K562 (cell line): ENCODE measurements around the gene TIMM9. TPM values are rescaled to one million over a fixed set of nuclear protein-coding genes. Genes with fewer than 3 reads are reported as not detected.

ENCODE experiments used
- CHD4 ChIP-seq: fragments of 200-600 bp; sonication (generic); IDR thresholded peaks from 3 replicates; pipeline ENCODE4 v1.6.1; 2012; ENCODE audit warnings: low read depth, mild to moderate bottlenecking, mixed read lengths, low read length, inconsistent platforms; ENCODE audit not compliant: insufficient read depth, insufficient replicate concordance, poor library complexity, severe bottlenecking
- MED1 ChIP-seq: sonication (generic); formaldehyde crosslinking; IDR thresholded peaks from 2 replicates; pipeline ENCODE4 v1.8.1; 2023; ENCODE audit warnings: missing genetic modification reagents, borderline replicate concordance
- NFRKB ChIP-seq: fragments of 450-650 bp; IDR thresholded peaks from 2 replicates; pipeline ENCODE4 v1.6.1; 2016; ENCODE audit warnings: low read depth
- POLR2H ChIP-seq: IDR thresholded peaks from 2 replicates; pipeline ENCODE4 v1.6.1; 2016; ENCODE audit warnings: missing genetic modification characterization, low read depth, mild to moderate bottlenecking, control low read depth, missing compliant biosample characterization, moderate library complexity
- SETDB1 ChIP-seq: IDR thresholded peaks from one replicate; pipeline ENCODE4 v1.6.1; 2012; ENCODE audit warnings: low read length, control low read depth, inconsistent platforms
- ZC3H4 ChIP-seq: sonication (generic); formaldehyde crosslinking; IDR thresholded peaks from 2 replicates; pipeline ENCODE4 v1.9.0; 2021; ENCODE audit warnings: missing genetic modification reagents, borderline replicate concordance
- polyA plus RNA-seq, 8 experiments: library from polyadenylated mRNA; depleted of rRNA in 4 of 8; stranded (reverse) in 5 of 8; unstranded in 3 of 8; fragments of >200 nt; fragmentation: Nextera tagmentation in 2 of 8; fragmentation: Illumina TruSeq in 1 of 8; extraction: Ambion mirVana in 2 of 8; extraction: Trizol in 1 of 8; gene quantifications; 2 replicates each; pipeline versions ENCODE4 v1.2.1 to v1.2.3, GENCODE V29; 2011 to 2014; ENCODE audit warnings: inconsistent platforms in 1 of 8, missing spikeins in 1 of 8
- total RNA-seq, 7 experiments: library from RNA; depleted of rRNA in 6 of 7; stranded (reverse); fragments of >200 nt in 6 of 7; fragmentation: Illumina TruSeq in 2 of 7; extraction: Trizol in 2 of 7; gene quantifications; 2 replicates each; pipeline versions ENCODE4 v1.2.1 to v1.2.3, GENCODE V29; 2011 to 2021; ENCODE audit warnings: low replicate concordance in 1 of 7
- TF ChIP-seq, protein P1 (sequence below): fragments of 200-600 bp; sonication (generic); IDR thresholded peaks from one replicate; pipeline ENCODE4 v1.6.1; 2012; ENCODE audit warnings: mild to moderate bottlenecking, low read depth, low read length, inconsistent platforms
- TF ChIP-seq, protein P2 (sequence below): fragments of 450-650 bp; IDR thresholded peaks from 2 replicates; pipeline ENCODE4 v1.7.1; 2018; ENCODE audit warnings: mild to moderate bottlenecking, low read depth; ENCODE audit not compliant: partially characterized antibody

The TIMM9 gene
- total and polyA plus RNA-seq, 9 of the 15 experiments (the other 6 are each of a cell fraction or from before 2014, with no cell fraction given): 28.0 to 101 (median 54.3) TPM

DNA sequence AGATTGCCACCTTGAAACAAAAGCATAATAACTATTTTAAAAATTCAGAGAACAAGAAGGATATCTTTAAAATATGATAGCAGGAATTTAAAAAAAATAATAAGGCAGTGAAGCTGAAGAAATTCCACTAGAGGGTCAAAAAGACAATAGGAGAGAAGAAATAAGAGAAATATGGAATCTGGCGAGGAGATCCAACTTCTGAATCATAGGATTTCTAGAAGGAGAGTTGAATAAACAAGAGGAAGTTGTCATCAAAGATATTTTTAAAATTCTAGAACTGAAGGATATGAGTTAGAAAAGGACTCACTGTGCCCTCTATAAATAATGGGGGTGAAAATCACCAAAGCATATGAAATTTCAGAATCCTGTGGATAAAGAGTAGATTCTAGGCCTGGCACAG, 58.4 kb downstream of the TIMM9 start (continued):
- TF ChIP-seq SETDB1 (no peak), CHD4 (no peak), POLR2H (no peak), NFRKB (no peak), MED1 (CRISPR knock-in tag) (no peak), ZC3H4 (CRISPR knock-in tag) (no peak)
- TF ChIP-seq, protein P1, sequence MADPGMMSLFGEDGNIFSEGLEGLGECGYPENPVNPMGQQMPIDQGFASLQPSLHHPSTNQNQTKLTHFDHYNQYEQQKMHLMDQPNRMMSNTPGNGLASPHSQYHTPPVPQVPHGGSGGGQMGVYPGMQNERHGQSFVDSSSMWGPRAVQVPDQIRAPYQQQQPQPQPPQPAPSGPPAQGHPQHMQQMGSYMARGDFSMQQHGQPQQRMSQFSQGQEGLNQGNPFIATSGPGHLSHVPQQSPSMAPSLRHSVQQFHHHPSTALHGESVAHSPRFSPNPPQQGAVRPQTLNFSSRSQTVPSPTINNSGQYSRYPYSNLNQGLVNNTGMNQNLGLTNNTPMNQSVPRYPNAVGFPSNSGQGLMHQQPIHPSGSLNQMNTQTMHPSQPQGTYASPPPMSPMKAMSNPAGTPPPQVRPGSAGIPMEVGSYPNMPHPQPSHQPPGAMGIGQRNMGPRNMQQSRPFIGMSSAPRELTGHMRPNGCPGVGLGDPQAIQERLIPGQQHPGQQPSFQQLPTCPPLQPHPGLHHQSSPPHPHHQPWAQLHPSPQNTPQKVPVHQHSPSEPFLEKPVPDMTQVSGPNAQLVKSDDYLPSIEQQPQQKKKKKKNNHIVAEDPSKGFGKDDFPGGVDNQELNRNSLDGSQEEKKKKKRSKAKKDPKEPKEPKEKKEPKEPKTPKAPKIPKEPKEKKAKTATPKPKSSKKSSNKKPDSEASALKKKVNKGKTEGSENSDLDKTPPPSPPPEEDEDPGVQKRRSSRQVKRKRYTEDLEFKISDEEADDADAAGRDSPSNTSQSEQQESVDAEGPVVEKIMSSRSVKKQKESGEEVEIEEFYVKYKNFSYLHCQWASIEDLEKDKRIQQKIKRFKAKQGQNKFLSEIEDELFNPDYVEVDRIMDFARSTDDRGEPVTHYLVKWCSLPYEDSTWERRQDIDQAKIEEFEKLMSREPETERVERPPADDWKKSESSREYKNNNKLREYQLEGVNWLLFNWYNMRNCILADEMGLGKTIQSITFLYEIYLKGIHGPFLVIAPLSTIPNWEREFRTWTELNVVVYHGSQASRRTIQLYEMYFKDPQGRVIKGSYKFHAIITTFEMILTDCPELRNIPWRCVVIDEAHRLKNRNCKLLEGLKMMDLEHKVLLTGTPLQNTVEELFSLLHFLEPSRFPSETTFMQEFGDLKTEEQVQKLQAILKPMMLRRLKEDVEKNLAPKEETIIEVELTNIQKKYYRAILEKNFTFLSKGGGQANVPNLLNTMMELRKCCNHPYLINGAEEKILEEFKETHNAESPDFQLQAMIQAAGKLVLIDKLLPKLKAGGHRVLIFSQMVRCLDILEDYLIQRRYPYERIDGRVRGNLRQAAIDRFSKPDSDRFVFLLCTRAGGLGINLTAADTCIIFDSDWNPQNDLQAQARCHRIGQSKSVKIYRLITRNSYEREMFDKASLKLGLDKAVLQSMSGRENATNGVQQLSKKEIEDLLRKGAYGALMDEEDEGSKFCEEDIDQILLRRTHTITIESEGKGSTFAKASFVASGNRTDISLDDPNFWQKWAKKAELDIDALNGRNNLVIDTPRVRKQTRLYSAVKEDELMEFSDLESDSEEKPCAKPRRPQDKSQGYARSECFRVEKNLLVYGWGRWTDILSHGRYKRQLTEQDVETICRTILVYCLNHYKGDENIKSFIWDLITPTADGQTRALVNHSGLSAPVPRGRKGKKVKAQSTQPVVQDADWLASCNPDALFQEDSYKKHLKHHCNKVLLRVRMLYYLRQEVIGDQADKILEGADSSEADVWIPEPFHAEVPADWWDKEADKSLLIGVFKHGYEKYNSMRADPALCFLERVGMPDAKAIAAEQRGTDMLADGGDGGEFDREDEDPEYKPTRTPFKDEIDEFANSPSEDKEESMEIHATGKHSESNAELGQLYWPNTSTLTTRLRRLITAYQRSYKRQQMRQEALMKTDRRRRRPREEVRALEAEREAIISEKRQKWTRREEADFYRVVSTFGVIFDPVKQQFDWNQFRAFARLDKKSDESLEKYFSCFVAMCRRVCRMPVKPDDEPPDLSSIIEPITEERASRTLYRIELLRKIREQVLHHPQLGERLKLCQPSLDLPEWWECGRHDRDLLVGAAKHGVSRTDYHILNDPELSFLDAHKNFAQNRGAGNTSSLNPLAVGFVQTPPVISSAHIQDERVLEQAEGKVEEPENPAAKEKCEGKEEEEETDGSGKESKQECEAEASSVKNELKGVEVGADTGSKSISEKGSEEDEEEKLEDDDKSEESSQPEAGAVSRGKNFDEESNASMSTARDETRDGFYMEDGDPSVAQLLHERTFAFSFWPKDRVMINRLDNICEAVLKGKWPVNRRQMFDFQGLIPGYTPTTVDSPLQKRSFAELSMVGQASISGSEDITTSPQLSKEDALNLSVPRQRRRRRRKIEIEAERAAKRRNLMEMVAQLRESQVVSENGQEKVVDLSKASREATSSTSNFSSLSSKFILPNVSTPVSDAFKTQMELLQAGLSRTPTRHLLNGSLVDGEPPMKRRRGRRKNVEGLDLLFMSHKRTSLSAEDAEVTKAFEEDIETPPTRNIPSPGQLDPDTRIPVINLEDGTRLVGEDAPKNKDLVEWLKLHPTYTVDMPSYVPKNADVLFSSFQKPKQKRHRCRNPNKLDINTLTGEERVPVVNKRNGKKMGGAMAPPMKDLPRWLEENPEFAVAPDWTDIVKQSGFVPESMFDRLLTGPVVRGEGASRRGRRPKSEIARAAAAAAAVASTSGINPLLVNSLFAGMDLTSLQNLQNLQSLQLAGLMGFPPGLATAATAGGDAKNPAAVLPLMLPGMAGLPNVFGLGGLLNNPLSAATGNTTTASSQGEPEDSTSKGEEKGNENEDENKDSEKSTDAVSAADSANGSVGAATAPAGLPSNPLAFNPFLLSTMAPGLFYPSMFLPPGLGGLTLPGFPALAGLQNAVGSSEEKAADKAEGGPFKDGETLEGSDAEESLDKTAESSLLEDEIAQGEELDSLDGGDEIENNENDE: no peak
- TF ChIP-seq, protein P2, sequence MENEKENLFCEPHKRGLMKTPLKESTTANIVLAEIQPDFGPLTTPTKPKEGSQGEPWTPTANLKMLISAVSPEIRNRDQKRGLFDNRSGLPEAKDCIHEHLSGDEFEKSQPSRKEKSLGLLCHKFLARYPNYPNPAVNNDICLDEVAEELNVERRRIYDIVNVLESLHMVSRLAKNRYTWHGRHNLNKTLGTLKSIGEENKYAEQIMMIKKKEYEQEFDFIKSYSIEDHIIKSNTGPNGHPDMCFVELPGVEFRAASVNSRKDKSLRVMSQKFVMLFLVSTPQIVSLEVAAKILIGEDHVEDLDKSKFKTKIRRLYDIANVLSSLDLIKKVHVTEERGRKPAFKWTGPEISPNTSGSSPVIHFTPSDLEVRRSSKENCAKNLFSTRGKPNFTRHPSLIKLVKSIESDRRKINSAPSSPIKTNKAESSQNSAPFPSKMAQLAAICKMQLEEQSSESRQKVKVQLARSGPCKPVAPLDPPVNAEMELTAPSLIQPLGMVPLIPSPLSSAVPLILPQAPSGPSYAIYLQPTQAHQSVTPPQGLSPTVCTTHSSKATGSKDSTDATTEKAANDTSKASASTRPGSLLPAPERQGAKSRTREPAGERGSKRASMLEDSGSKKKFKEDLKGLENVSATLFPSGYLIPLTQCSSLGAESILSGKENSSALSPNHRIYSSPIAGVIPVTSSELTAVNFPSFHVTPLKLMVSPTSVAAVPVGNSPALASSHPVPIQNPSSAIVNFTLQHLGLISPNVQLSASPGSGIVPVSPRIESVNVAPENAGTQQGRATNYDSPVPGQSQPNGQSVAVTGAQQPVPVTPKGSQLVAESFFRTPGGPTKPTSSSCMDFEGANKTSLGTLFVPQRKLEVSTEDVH: no peak
